Stimulated activated CD4-positive, alpha-beta T cell treated with anti-CD3 and anti-CD28 coated beads, Interleukin-2, amount 100 ng/mL, for 4 hours (primary cell): Measurements from ENCODE around the gene FBL.
A peak's percentile ranks its signal among the peaks of the same experiment; 100 is the strongest.
"Not testable (repeated sequence)": the region's sequence is repeated elsewhere in the genome, so short reads cannot be mapped to it uniquely, and the experiment has no call there.

Experiments
- DNase-seq: peaks from one replicate; pipeline ENCODE4 v3.0.0-alpha.2; 2020; ENCODE audit warnings: low read depth

Gene FBL

DNA sequence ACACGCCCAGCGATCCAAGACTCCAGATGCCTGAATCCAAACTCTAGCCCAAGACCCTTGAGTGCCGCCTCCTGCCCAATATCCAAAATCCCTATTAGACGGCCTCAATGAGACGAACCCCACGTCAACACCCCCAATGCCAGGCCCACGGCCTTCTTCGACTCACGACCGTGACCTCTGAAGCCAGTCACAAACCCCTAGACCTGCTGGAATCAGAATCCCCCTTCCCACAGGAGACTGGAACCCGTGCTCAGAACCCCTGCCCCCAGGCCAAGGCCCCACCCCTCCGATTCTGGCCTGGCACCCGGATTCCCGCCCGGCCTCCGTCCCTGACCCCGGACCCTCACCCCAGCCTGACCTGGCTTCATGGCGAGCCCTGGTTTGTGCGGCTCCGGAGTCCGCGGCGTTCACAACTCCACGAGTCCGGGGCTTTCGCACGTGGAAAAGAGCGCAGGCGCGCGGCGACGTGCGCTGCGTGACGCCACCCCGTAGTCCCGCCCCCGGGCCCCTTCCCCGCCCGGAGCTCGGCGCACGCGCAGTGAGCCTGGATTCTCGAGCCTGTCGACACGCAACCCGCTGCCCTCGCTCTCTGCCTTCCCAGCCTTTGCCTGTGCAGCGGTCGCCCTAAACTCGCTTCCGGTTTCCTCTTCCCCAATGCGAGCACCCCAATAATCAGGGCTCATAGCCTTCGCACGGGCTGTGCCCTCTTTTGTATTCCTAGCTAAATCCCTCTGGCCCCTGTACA, at the start of gene FBL:
TSS of gene FBL (minus strand) at position 447 of the 745 bp plus-strand sequence. CDS start at position 368, 79 bp downstream.
- peak; percentile 97 for DNase-seq

DNA sequence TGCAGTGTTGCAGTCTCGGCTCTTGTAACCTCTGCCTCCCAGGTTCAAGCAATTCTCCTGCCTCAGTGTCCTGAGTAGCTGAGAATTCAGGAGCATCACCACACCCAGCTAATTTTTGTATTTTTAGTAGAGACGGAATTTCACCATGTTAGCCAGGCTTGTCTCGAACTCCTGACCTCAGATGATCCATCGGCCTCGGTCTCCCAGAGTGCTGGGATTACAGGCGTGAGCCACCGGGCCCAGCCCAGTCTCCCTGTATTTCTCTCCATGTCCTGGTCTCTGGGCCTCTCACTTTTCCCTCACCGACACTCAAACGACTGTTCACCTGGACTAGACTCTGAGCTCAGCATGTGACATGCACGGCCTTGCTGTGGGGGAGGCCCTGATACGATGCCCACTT, 48.9 kb upstream of the FBL start:
- DNase-seq: not testable (repeated sequence)

DNA sequence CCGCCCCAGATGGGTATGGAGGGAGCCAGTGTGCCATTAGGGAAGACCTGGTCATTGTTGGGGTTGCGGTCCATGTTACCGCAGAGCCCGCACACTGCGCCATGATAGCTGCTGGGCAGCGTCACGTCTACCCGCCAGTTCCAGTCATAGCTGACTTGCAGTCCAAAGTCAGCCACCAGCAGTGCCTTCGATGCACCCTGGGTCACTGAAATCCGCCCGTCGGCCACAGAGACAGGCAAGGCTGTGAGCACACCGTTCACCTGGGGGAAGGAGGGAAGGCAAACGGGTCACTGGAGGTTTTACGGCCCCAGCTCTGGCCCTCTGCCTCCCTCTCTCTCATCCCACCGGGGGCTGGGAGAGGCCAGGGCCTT, 48.0 kb upstream of the FBL start:
- DNase-seq: not testable (repeated sequence)

- DNase-seq: not testable (repeated sequence)
Observed at GRCh38 chr19:39893366-39894235, 47.4 kb upstream of the FBL start.

GRCh38 chr19:39892506-39892902, 46.3 kb upstream of the FBL start:
- DNase-seq: not testable (repeated sequence)

GRCh38 chr19:39891660-39892505, 45.7 kb upstream of the FBL start:
- not testable (repeated sequence) for DNase-seq

- DNase-seq: no peak
Observed at GRCh38 chr19:39890755-39891551, 44.8 kb upstream of the FBL start.

GRCh38 chr19:39889872-39890754, 43.9 kb upstream of the FBL start:
- DNase-seq: not testable (repeated sequence)

DNA sequence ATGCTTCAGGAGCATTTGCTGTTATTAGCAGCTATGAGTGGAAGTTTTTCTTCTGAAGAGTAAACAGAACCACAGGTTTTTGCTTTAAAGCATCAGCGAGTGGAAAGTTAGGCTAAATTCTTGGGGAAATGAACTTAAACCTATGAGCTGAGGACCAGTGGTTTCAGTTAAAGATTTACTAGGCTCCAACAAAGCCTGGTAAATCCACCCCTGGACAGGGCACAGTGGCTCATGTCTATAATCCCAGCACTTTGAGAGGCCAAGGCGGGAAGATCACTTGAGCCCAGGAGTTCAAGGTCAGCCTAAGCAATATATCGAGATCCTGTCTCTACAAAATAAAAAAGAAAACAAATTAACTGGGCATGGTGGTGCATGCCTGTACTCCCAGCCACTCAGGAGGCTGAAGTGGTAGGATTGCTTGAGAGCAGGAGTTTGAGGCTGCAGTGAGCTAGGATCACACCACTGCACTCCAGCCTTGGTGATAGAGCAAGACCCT, 41.3 kb upstream of the FBL start:
- not testable (repeated sequence) for DNase-seq

DNA sequence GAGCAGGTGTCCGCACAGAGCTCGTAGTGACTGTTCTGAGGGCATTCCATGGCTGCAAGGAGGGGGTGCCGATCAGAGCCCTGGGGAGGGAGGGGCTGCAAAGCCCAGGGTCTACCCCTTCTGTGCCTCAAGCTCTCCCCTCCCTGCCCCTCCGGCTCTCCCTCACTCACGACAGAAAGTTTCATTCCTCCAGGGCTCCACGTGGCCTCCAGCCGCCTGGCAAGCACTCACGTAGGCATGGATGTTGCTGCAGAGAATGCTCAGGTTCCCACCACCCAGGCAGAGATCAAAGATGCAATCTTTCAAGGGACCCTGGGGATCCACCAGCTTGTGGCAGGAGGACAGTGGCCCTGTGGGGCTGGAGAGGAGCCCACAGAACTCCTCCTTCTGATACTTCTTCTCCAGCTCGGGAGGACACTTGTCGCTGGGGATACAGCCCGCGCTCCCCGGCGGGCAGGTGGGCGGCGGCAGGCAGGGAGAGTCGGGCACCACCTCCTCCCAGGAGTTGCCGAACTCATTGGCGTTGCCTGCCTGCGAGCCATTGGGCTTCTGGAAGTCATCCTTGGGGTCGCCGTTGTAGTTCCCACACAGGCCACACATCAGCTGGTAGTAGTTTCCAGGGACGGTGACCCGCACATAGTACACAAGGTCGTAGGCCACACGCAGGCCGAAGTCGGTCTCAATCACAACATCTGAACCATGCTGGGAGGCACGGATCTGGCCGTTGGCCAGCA, 39.8 kb upstream of the FBL start:
- DNase-seq: not testable (repeated sequence)

DNA sequence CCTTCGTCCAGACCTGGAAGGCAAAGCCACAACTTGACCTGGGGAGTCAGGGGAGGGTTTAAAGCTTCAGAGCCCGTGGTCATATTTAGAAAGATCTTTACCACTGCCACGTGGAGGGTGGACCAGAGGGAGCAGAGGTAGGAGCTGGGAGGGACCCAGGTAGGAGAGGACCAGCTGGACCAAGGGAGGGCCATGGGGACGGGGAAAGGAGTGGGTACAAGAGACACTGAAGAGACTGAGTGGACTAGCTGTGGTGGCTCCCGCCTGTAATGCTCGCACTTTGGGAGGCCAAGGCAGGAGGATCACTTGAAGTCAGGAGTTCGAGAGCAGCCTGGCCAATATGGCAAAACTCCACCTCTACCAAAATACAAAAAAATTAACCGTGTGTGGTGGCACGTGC, 38.5 kb upstream of the FBL start:
- not testable (repeated sequence) for DNase-seq

GRCh38 chr19:39882645-39883044, 36.5 kb upstream of the FBL start:
- not testable (repeated sequence) for DNase-seq

GRCh38 chr19:39881495-39882110, 35.4 kb upstream of the FBL start:
- DNase-seq: peak; percentile 6

- DNase-seq: not testable (repeated sequence)
Observed at GRCh38 chr19:39880241-39880640, 34.1 kb upstream of the FBL start.

DNA sequence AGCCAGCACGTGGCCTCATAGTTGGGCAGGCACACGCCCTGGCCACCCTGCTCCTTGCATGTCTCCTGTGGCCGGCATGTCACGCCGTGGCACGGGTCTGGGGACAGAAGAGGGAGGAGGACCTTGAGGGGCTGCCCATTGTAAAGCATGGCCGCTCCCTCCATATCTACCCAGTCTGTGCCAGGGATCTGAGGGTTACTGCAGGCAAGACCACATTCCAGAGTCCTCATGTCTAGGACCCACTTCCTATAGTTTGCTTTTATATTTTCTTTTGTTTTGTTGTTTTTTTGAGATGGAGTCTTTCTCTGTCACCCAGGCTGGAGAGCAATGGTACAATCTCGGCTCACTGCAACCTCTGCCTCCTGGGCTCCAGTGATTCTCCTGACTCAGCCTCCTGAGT, 33.6 kb upstream of the FBL start:
- DNase-seq: not testable (repeated sequence)

DNA sequence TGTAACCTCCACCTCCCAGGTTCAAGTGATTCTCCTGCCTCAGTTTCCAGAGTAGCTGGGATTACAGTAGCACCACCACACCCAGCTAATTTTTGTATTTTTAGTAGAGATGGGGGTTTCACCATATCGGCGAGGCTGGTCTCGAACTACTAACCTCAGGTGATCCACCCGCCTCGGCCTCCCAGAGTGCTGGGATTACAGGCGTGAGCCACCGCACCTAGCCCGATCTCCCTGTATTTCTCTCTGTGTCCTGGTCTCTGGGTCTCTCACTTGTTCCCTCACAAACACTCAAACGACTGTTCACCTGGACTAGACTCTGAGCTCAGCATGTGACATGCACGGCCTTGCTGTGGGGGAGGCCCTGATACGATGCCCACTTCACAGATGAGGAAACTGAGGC, 32.7 kb upstream of the FBL start:
- DNase-seq: not testable (repeated sequence)

GRCh38 chr19:39878398-39878797, 32.2 kb upstream of the FBL start:
- no peak for DNase-seq

- not testable (repeated sequence) for DNase-seq
Observed at GRCh38 chr19:39877982-39878381, 31.8 kb upstream of the FBL start.

DNA sequence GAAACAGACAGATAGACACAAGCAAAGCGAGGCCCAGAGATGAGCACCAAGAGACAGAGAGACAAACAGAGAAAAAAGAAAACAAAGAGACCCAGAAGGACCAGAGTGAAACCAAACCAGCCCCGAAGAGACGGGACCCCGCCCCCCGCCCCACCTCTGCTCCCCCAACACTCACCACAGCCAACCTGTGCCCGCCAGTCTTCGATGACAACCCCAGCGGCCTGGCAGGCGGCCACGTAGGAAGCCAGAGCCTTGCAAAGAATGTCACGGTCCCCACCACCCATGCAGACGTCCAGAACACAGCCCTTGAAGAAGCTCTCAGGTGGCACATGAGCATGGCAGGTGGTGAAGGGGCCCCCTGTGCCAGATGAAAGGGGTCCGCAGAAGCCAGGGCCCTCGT, 31.3 kb upstream of the FBL start:
- not testable (repeated sequence) for DNase-seq
